BLaER1 treated with 17β-estradiol and CSF1 and Interleukin-3, amounts not matched to agents 10 nM and 100 nM (cell line): ENCODE measurements around the gene TDRD9.

Source experiments
- H3K27ac ChIP-seq, 11 experiments: shearing (Covaris generic); formaldehyde crosslinking; 2 replicates each; pipeline ENCODE4 v1.8.1; 2022
- H3K27me3 ChIP-seq, 11 experiments: shearing (Covaris generic); formaldehyde crosslinking; 2 replicates each; pipeline ENCODE4 v1.8.1; 2022
- H3K36me3 ChIP-seq, 11 experiments: shearing (Covaris generic); formaldehyde crosslinking; 2 replicates each; pipeline ENCODE4 v1.8.1; 2022
- H3K4me1 ChIP-seq, 10 experiments: shearing (Covaris generic); formaldehyde crosslinking; 2 replicates each; pipeline ENCODE4 v1.8.1; 2022
- H3K4me2 ChIP-seq, 11 experiments: shearing (Covaris generic); formaldehyde crosslinking; 2 replicates each; pipeline ENCODE4 v1.8.1; 2022
- H3K4me3 ChIP-seq, 10 experiments: shearing (Covaris generic); formaldehyde crosslinking; 2 replicates each; pipeline ENCODE4 v1.8.1; 2022
- H3K9ac ChIP-seq, 11 experiments: shearing (Covaris generic); formaldehyde crosslinking; 2 replicates each; pipeline ENCODE4 v1.8.1; 2022
- H3K9me3 ChIP-seq, 11 experiments: shearing (Covaris generic); formaldehyde crosslinking; replicated peaks in 1 of 11; 2 replicates each; pipeline ENCODE4 v1.8.1; 2022
- H4K20me1 ChIP-seq, 11 experiments: shearing (Covaris generic); formaldehyde crosslinking; 2 replicates each; pipeline ENCODE4 v1.8.1; 2022
- Cebpa-rat ChIP-seq, 11 experiments: shearing (Covaris generic); IDR thresholded peaks; 2 replicates each; pipeline ENCODE4 v1.8.1; 2022

The TDRD9 gene

GRCh38 chr14:104101651-104102281 is 173.5 kb downstream of the TDRD9 start:
- Histone ChIP-seq H3K4me2 (peak overlapping the region; percentile 3 to 98 (median 81); a peak in 20 of 22 replicates), H3K4me1 (peaks cover 25 to 95% (median 92%) of the 10 kb centered on the region in 10 experiments; a peak in 19 of 20 replicates), H3K9me3 (no peaks in the 10 kb centered on the region), H3K4me3 (no peak overlapping the region), H3K27me3 (peaks cover 0 to 14% (median 0%) of the 10 kb centered on the region in 11 experiments; a peak in 4 of 22 replicates), H3K36me3 (no peaks in the 10 kb centered on the region), H3K27ac (peak overlapping the region in 1 of 11 experiments; percentile 32; a peak in 1 of 22 replicates), H4K20me1 (peaks cover 0 to 23% (median 0%) of the 10 kb centered on the region in 11 experiments; a peak in 1 of 22 replicates), H3K9ac (peak overlapping the region in 5 of 11 experiments; percentile 1 to 35 (median 32); a peak in 4 of 22 replicates)
- TF ChIP-seq Cebpa-rat (IDR thresholded peaks at IDR 0.05) = no peak
